ENCODE measurements around the gene SNF8. TPM values are rescaled to one million over a fixed set of nuclear protein-coding genes. Genes with fewer than 3 reads are reported as not detected.

The SNF8 gene
- polyA plus RNA-seq, 1 donor (not counting 4 experiments of a cell fraction or from before 2014, with no cell fraction given) = 90.5 TPM

GRCh38 chr17:48961516-48962233, 17.0 kb upstream of the SNF8 start:
- no peaks in the 10 kb centered on the region for H3K79me2 ChIP-seq (ENCODE audit: control insufficient read depth, insufficient read depth, low read length)
- TF ChIP-seq CTCF (optimal IDR thresholded peaks at IDR 0.05 in 1 of 3, IDR thresholded peaks at IDR 0.05 in 1 of 3, conservative IDR thresholded peaks at IDR 0.05 in 1 of 3; ENCODE audit: extremely low read depth in 1 of 3, insufficient read depth in 2 of 3, low read length in 3 of 3) (no peak), EZH2 (IDR thresholded peaks at IDR 0.05; ENCODE audit: low read length) (no peak)
- H3K4me3 ChIP-seq (ENCODE audit: control insufficient read depth in 2 of 3, extremely low read depth in 1 of 3, insufficient read depth in 2 of 3, low read depth in 1 of 3, low read length in 3 of 3) = no peak overlapping the region
- FAIRE-seq (no peak), DNase-seq (ENCODE audit: low read depth, low spot score) (no peak)
- H3K27ac ChIP-seq (ENCODE audit: control insufficient read depth, insufficient read depth, low read length) = no peak overlapping the region
- H2AFZ ChIP-seq (ENCODE audit: control insufficient read depth, low read length) = no peak overlapping the region
- no peak overlapping the region for H3K9ac ChIP-seq (ENCODE audit: control insufficient read depth, extremely low read depth, insufficient read depth, low read length)
- dilution Hi-C loops (cut with MboI; ENCODE audit: extremely low pct_ligation_motif_present, low sequenced_read_pairs) = no loop called here
- no peak overlapping the region for H3K4me2 ChIP-seq (ENCODE audit: control insufficient read depth, extremely low read depth, insufficient read depth, low read depth, low read length)
- H3K4me1 ChIP-seq (ENCODE audit: control insufficient read depth, extremely low read depth, insufficient read depth, low read length) = peaks cover 4% of the 10 kb centered on the region
- H3K9me1 ChIP-seq (ENCODE audit: control insufficient read depth, extremely low read depth, insufficient read depth, low read length) = no peaks in the 10 kb centered on the region
- no peaks in the 10 kb centered on the region for H3K9me3 ChIP-seq (ENCODE audit: control insufficient read depth, low read depth, low read length)
- no peaks in the 10 kb centered on the region for H3K36me3 ChIP-seq (ENCODE audit: control insufficient read depth in 2 of 2, extremely low read depth in 1 of 2, insufficient read depth in 2 of 2, low read length in 2 of 2)
- no peaks in the 10 kb centered on the region for H4K20me1 ChIP-seq (ENCODE audit: control insufficient read depth, extremely low read depth, insufficient read depth, low read length)
- peaks cover 18% of the 10 kb centered on the region for H3K27me3 ChIP-seq (ENCODE audit: control insufficient read depth, extremely low read depth, insufficient read depth, low read length)

GRCh38 chr17:48960834-48961515, 16.3 kb upstream of the SNF8 start:
- H3K9me3 ChIP-seq (ENCODE audit: control insufficient read depth, low read depth, low read length) = no peaks in the 10 kb centered on the region
- dilution Hi-C loops (cut with MboI; ENCODE audit: extremely low pct_ligation_motif_present, low sequenced_read_pairs) = no loop called here
- no peak overlapping the region for H2AFZ ChIP-seq (ENCODE audit: control insufficient read depth, low read length)
- peaks cover 4% of the 10 kb centered on the region for H3K4me1 ChIP-seq (ENCODE audit: control insufficient read depth, extremely low read depth, insufficient read depth, low read length)
- H3K36me3 ChIP-seq (ENCODE audit: control insufficient read depth in 2 of 2, extremely low read depth in 1 of 2, insufficient read depth in 2 of 2, low read length in 2 of 2) = no peaks in the 10 kb centered on the region
- H3K9ac ChIP-seq (ENCODE audit: control insufficient read depth, extremely low read depth, insufficient read depth, low read length) = no peak overlapping the region
- TF ChIP-seq CTCF (optimal IDR thresholded peaks at IDR 0.05 in 1 of 3, IDR thresholded peaks at IDR 0.05 in 1 of 3, conservative IDR thresholded peaks at IDR 0.05 in 1 of 3; ENCODE audit: extremely low read depth in 1 of 3, insufficient read depth in 2 of 3, low read length in 3 of 3) = no peak
- no peak for TF ChIP-seq EZH2 (IDR thresholded peaks at IDR 0.05; ENCODE audit: low read length)
- no peak for DNase-seq (ENCODE audit: low read depth, low spot score)
- H3K27ac ChIP-seq (ENCODE audit: control insufficient read depth, insufficient read depth, low read length) = no peak overlapping the region
- no peaks in the 10 kb centered on the region for H3K79me2 ChIP-seq (ENCODE audit: control insufficient read depth, insufficient read depth, low read length)
- no peak for FAIRE-seq
- peaks cover 16% of the 10 kb centered on the region for H3K27me3 ChIP-seq (ENCODE audit: control insufficient read depth, extremely low read depth, insufficient read depth, low read length)
- H4K20me1 ChIP-seq (ENCODE audit: control insufficient read depth, extremely low read depth, insufficient read depth, low read length) = no peaks in the 10 kb centered on the region
- no peaks in the 10 kb centered on the region for H3K9me1 ChIP-seq (ENCODE audit: control insufficient read depth, extremely low read depth, insufficient read depth, low read length)
- H3K4me3 ChIP-seq (ENCODE audit: control insufficient read depth in 2 of 3, extremely low read depth in 1 of 3, insufficient read depth in 2 of 3, low read depth in 1 of 3, low read length in 3 of 3) = no peak overlapping the region
- no peak overlapping the region for H3K4me2 ChIP-seq (ENCODE audit: control insufficient read depth, extremely low read depth, insufficient read depth, low read depth, low read length)

All from keratinocyte (primary cell).